HepG2 (cell line): ENCODE results near the gene MPC2. TPM values are rescaled to one million over a fixed set of nuclear protein-coding genes. Genes with fewer than 3 reads are reported as not detected.

ENCODE experiments used
- ATAC-seq: fragments of 200-7000 bp; cut with Tn5 transposase; 3 replicates; pipeline ENCODE4 v1.9.1; 2020; ENCODE audit warnings: mild to moderate bottlenecking, moderate library complexity
- BruUV-seq: library from RNA; stranded (reverse); fragments of 400-500 nt; replicated peaks from 2 replicates; lab custom pipeline; 2021; lab: Mats Ljungman, UMichigan
- CTCF ChIA-PET: fragments of 300-600 bp; formaldehyde crosslinking; extraction: SDS; loops from one replicate; lab custom pipeline; 2021; ENCODE audit warnings: low total read pairs, inconsistent platforms, low intra/inter-chr PET ratio; lab: Yijun Ruan, JAX
- POLR2A ChIA-PET: fragments of 350-600 bp; sonication (Branson Sonifier 250); formaldehyde crosslinking; loops from one replicate; lab custom pipeline; 2020; ENCODE audit warnings: antibody characterized with exemption, inconsistent platforms; lab: Yijun Ruan, JAX
- DNase-seq: peaks from one replicate; pipeline ENCODE4 v3.0.0-alpha.2; 2015; ENCODE audit warnings: low spot score
- FAIRE-seq: peaks from 3 replicates; lab custom pipeline; 2011; peaks lifted over from hg19 to GRCh38; lab: Jason Lieb, UNC
- H2AFZ ChIP-seq: one replicate; pipeline ENCODE4 v1.6.1; 2011; ENCODE audit warnings: low read length, inconsistent platforms
- H3K27ac ChIP-seq: fragments of 300-600 bp; 3 replicates; pipeline ENCODE4 v1.8.0; 2011; ENCODE audit warnings: mixed run types, mild to moderate bottlenecking, mixed read lengths, low read length, inconsistent platforms; ENCODE audit not compliant: insufficient read depth; ENCODE audit errors: extremely low read length
- H3K27me3 ChIP-seq, 2 experiments: fragments of 200-600 bp in 1 of 2; 2 replicates in 1 of 2; 3 replicates in 1 of 2; pipeline versions ENCODE4 v1.6.0 to v1.8.0; 2011; ENCODE audit warnings: low read length in 2 of 2, mild to moderate bottlenecking in 2 of 2, moderate library complexity in 2 of 2, inconsistent platforms in 1 of 2; ENCODE audit not compliant: insufficient read depth in 2 of 2, control insufficient read depth in 1 of 2
- H3K36me3 ChIP-seq, 2 experiments: fragments of 200-600 bp in 1 of 2; replicated peaks in 1 of 2; 2 replicates in 1 of 2; 3 replicates in 1 of 2; pipeline versions ENCODE4 v1.5.1 to v1.8.0; 2011; ENCODE audit warnings: low read length in 2 of 2, inconsistent platforms in 1 of 2; ENCODE audit not compliant: insufficient read depth in 2 of 2, control insufficient read depth in 1 of 2
- H3K4me1 ChIP-seq: 2 replicates; pipeline ENCODE4 v1.5.1; 2012; ENCODE audit warnings: low read length, inconsistent platforms; ENCODE audit not compliant: insufficient read depth
- H3K4me2 ChIP-seq: 2 replicates; pipeline ENCODE4 v1.6.0; 2011; ENCODE audit warnings: low read depth, low read length, inconsistent platforms
- H3K4me3 ChIP-seq, 3 experiments: fragments of 200-600 bp in 1 of 3; sonication (generic), shearing (Covaris generic) in 1 of 3; replicated peaks in 1 of 3; 2 replicates each; pipeline ENCODE4 v1.5.1; 2011 to 2016; ENCODE audit warnings: low read length in 3 of 3, inconsistent platforms in 2 of 3, low read depth in 2 of 3, mild to moderate bottlenecking in 2 of 3, control low read depth in 1 of 3, mixed read lengths in 1 of 3; ENCODE audit not compliant: insufficient read depth in 1 of 3
- H3K79me2 ChIP-seq: one replicate; pipeline ENCODE4 v1.6.1; 2011; ENCODE audit warnings: low read length, inconsistent platforms; ENCODE audit not compliant: insufficient read depth
- H3K9ac ChIP-seq: 2 replicates; pipeline ENCODE4 v1.6.0; 2011; ENCODE audit warnings: mild to moderate bottlenecking, low read depth, low read length, inconsistent platforms; ENCODE audit not compliant: insufficient read depth
- H3K9me3 ChIP-seq: 2 replicates; pipeline ENCODE4 v1.5.1; 2012; ENCODE audit warnings: mild to moderate bottlenecking, low read length
- H4K20me1 ChIP-seq: 2 replicates; pipeline ENCODE4 v1.6.0; 2011; ENCODE audit warnings: inconsistent platforms, mild to moderate bottlenecking, low read length, moderate library complexity; ENCODE audit not compliant: insufficient read depth
- HMG20A ChIP-seq: IDR thresholded peaks from 2 replicates; pipeline ENCODE4 v1.6.1; 2016; ENCODE audit warnings: borderline replicate concordance
- IKZF1 ChIP-seq: fragments of 450-650 bp; IDR thresholded peaks from 2 replicates; pipeline ENCODE4 v1.7.1; 2016
- JDP2 ChIP-seq: sonication (generic); formaldehyde crosslinking; IDR thresholded peaks from 2 replicates; pipeline ENCODE4 v1.8.1; 2022; ENCODE audit warnings: missing genetic modification reagents, borderline replicate concordance
- KLF9 ChIP-seq: IDR thresholded peaks from 2 replicates; pipeline ENCODE4 v1.6.1; 2016; ENCODE audit warnings: low read depth
- NCOA5 ChIP-seq: sonication (generic); formaldehyde crosslinking; IDR thresholded peaks from 2 replicates; pipeline ENCODE4 v1.4.0; 2020; ENCODE audit warnings: missing genetic modification reagents
- NFE2 ChIP-seq: sonication (generic); formaldehyde crosslinking; IDR thresholded peaks from 2 replicates; pipeline ENCODE4 v1.4.0; 2020; ENCODE audit warnings: missing genetic modification reagents
- PAWR ChIP-seq: sonication (generic); formaldehyde crosslinking; IDR thresholded peaks from 2 replicates; pipeline ENCODE4 v1.4.0; 2020; ENCODE audit warnings: missing genetic modification reagents, mild to moderate bottlenecking, borderline replicate concordance
- POLR2AphosphoS5 ChIP-seq: IDR thresholded peaks from 2 replicates; pipeline ENCODE4 v1.6.1; 2012; ENCODE audit warnings: low read depth, low read length
- REXO4 ChIP-seq: sonication (generic); formaldehyde crosslinking; IDR thresholded peaks from 2 replicates; pipeline ENCODE4 v1.8.0; 2022; ENCODE audit warnings: missing genetic modification reagents, mild to moderate bottlenecking, borderline replicate concordance
- SIX4 ChIP-seq: sonication (generic); formaldehyde crosslinking; IDR thresholded peaks from 2 replicates; pipeline ENCODE4 v1.4.0; 2020; ENCODE audit warnings: missing genetic modification reagents
- SP140L ChIP-seq: sonication (generic); formaldehyde crosslinking; IDR thresholded peaks from 2 replicates; pipeline ENCODE4 v1.4.0; 2020; ENCODE audit warnings: missing genetic modification reagents, borderline replicate concordance
- ZNF10 ChIP-seq: sonication (generic); formaldehyde crosslinking; IDR thresholded peaks from 2 replicates; pipeline ENCODE4 v1.4.0; 2020; ENCODE audit warnings: mild to moderate bottlenecking, low read depth, missing genetic modification reagents, borderline replicate concordance
- ZNF225 ChIP-seq: sonication (generic); formaldehyde crosslinking; IDR thresholded peaks from 2 replicates; pipeline ENCODE4 v1.4.0; 2020; ENCODE audit warnings: mild to moderate bottlenecking, missing genetic modification reagents
- ZNF44 ChIP-seq: sonication (generic); formaldehyde crosslinking; IDR thresholded peaks from 2 replicates; pipeline ENCODE4 v1.5.1; 2020; ENCODE audit warnings: mild to moderate bottlenecking, missing genetic modification reagents
- ZNF510 ChIP-seq: sonication (generic); formaldehyde crosslinking; IDR thresholded peaks from 2 replicates; pipeline ENCODE4 v1.4.0; 2020; ENCODE audit warnings: low read depth, mild to moderate bottlenecking, missing genetic modification reagents
- ZNF556 ChIP-seq: sonication (generic); formaldehyde crosslinking; IDR thresholded peaks from 2 replicates; pipeline ENCODE4 v1.4.0; 2020; ENCODE audit warnings: mild to moderate bottlenecking, missing genetic modification reagents, borderline replicate concordance
- in situ Hi-C: cut with HindIII; loops from 2 replicates; pipeline ENCODE4 v1.10.0; 2017; ENCODE audit warnings: low pct_unique_long_range_greater_than_20kb; ENCODE audit not compliant: extremely low pct_ligation_motif_present
- intact Hi-C: fragments of 100-400 bp; cut with micrococcal nuclease; formaldehyde crosslinking; loops from one replicate; pipeline ENCODE4 v1.10.0; 2022; ENCODE audit not compliant: unreplicated experiment
- polyA plus RNA-seq, 8 experiments: library from polyadenylated mRNA; depleted of rRNA in 3 of 8; stranded (reverse) in 7 of 8; unstranded in 1 of 8; fragments of >200 nt; fragmentation: Illumina TruSeq in 4 of 8; extraction: Trizol in 4 of 8; gene quantifications; 2 replicates each; pipeline versions ENCODE4 v1.2.1 to v1.2.3, GENCODE V29; 2011 to 2016; ENCODE audit warnings: low read depth in 4 of 8, missing spikeins in 1 of 8, mixed read lengths in 1 of 8; ENCODE audit not compliant: insufficient read depth in 1 of 8
- total RNA-seq, 5 experiments: library from RNA; depleted of rRNA; stranded (reverse); fragments of >200 nt; fragmentation: Illumina TruSeq; extraction: Trizol; gene quantifications; 2 replicates each; pipeline ENCODE4 v1.2.3, GENCODE V29; 2016; ENCODE audit warnings: low read depth in 1 of 5
- TF ChIP-seq, protein P1 (sequence below): IDR thresholded peaks from 2 replicates; pipeline ENCODE4 v1.6.1; 2018; ENCODE audit warnings: missing genetic modification reagents, mild to moderate bottlenecking, missing compliant biosample characterization
- TF ChIP-seq, protein P2 (sequence below): sonication (generic); formaldehyde crosslinking; IDR thresholded peaks from 2 replicates; pipeline ENCODE4 v1.5.1; 2020; ENCODE audit warnings: mild to moderate bottlenecking, missing genetic modification reagents, borderline replicate concordance
- TF ChIP-seq, protein P3 (sequence below): sonication (generic); formaldehyde crosslinking; IDR thresholded peaks from 2 replicates; pipeline ENCODE4 v1.9.0; 2021; ENCODE audit warnings: missing genetic modification reagents, borderline replicate concordance

Gene MPC2
- total and polyA plus RNA-seq, 2 of the 13 experiments (the other 11 are each of a cell fraction or from before 2014, with no cell fraction given): 38.8 to 136 TPM

DNA sequence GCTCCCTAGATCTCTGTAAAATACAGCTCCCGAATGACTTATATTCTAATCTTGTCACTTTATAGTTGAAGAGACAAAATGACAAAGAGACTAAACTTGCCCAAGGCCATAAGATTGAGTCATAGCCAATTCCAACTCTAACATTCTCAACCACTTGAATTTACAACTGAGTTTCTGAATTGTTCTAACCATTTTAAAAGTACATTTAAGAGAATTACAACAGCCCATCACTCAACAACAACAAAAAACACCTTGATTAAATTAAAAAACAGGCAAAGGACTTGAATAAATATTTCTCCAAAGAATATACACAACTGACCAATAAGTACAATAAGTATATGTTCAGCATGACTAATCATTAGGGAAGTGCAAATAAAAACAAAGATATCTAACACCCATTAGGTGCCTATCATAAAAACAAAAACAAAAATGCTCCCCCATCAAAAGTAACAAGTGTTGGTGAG, 14.2 kb downstream of the MPC2 start (continued):
- TF ChIP-seq PAWR (CRISPR knock-in tag): no peak
- TF ChIP-seq ZNF225 (CRISPR knock-in tag): no peak
- no peak for TF ChIP-seq NFE2 (CRISPR knock-in tag)
- no peak for TF ChIP-seq ZNF44 (CRISPR knock-in tag)
- no peak for TF ChIP-seq POLR2AphosphoS5
- TF ChIP-seq KLF9: no peak
- TF ChIP-seq JDP2 (CRISPR knock-in tag): no peak
- no peak for TF ChIP-seq IKZF1

DNA sequence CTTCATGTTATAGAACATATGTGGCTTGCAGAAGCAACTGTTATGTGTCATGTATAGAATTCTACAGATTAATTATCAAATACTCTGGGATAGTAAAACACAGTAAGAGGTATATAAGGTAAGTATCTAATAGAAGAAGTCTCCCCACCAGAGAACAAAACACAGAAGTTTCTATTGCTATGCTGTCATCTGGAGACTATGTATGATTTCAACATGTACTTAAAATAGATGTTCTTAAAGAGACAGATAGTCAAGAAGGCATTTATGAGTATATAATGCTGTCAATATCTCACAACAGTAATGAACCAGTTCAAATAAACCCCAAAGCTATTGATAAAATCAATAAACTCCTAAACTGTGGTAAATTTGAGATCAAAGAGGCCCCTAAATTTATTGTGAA, 14.8 kb downstream of the MPC2 start:
- H3K36me3 ChIP-seq: no peaks in the 10 kb centered on the region; a peak in 1 of 5 replicates
- DNase-seq (no peak), FAIRE-seq (no peak), ATAC-seq (no peak)
- no peak overlapping the region for H3K9ac ChIP-seq
- in situ Hi-C loops (no loop called here), intact Hi-C loops (no loop called here)
- ChIA-PET POLR2A (interaction anchor here (1.4 kb wide), 1 partner anchor 14 kb away, joined by 3 read pairs; the partner anchor contains the start of gene DCAF6), CTCF (no interaction called here)
- H3K27ac ChIP-seq: no peak overlapping the region
- no peak overlapping the region for H3K4me3 ChIP-seq
- H3K4me1 ChIP-seq: peaks cover 39% of the 10 kb centered on the region
- H3K27me3 ChIP-seq: no peaks in the 10 kb centered on the region
- BruUV-seq: no TSS peak
- H3K9me3 ChIP-seq: no peaks in the 10 kb centered on the region
- H3K79me2 ChIP-seq: peaks cover 23% of the 10 kb centered on the region
- H3K4me2 ChIP-seq: no peak overlapping the region
- H2AFZ ChIP-seq: no peak overlapping the region
- H4K20me1 ChIP-seq: peaks cover 7% of the 10 kb centered on the region; the same call in 1 of the 2 replicates
- TF ChIP-seq SIX4 (CRISPR knock-in tag) (no peak), HMG20A (no peak), ZNF10 (CRISPR knock-in tag) (no peak), ZNF556 (CRISPR knock-in tag) (no peak), NCOA5 (no peak), REXO4 (CRISPR knock-in tag) (no peak), ZNF510 (no peak), SP140L (no peak)
- TF ChIP-seq, protein P1, sequence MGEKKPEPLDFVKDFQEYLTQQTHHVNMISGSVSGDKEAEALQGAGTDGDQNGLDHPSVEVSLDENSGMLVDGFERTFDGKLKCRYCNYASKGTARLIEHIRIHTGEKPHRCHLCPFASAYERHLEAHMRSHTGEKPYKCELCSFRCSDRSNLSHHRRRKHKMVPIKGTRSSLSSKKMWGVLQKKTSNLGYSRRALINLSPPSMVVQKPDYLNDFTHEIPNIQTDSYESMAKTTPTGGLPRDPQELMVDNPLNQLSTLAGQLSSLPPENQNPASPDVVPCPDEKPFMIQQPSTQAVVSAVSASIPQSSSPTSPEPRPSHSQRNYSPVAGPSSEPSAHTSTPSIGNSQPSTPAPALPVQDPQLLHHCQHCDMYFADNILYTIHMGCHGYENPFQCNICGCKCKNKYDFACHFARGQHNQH (CRISPR knock-in tag): no peak
- TF ChIP-seq, protein P2, sequence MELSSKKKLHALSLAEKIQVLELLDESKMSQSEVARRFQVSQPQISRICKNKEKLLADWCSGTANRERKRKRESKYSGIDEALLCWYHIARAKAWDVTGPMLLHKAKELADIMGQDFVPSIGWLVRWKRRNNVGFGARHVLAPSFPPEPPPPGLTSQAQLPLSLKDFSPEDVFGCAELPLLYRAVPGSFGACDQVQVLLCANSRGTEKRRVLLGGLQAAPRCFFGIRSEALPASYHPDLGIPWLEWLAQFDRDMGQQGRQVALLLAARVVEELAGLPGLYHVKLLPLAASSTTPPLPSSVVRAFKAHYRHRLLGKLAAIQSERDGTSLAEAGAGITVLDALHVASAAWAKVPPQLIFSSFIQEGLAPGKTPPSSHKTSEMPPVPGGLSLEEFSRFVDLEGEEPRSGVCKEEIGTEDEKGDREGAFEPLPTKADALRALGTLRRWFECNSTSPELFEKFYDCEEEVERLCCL (CRISPR knock-in tag): no peak
- TF ChIP-seq, protein P3, sequence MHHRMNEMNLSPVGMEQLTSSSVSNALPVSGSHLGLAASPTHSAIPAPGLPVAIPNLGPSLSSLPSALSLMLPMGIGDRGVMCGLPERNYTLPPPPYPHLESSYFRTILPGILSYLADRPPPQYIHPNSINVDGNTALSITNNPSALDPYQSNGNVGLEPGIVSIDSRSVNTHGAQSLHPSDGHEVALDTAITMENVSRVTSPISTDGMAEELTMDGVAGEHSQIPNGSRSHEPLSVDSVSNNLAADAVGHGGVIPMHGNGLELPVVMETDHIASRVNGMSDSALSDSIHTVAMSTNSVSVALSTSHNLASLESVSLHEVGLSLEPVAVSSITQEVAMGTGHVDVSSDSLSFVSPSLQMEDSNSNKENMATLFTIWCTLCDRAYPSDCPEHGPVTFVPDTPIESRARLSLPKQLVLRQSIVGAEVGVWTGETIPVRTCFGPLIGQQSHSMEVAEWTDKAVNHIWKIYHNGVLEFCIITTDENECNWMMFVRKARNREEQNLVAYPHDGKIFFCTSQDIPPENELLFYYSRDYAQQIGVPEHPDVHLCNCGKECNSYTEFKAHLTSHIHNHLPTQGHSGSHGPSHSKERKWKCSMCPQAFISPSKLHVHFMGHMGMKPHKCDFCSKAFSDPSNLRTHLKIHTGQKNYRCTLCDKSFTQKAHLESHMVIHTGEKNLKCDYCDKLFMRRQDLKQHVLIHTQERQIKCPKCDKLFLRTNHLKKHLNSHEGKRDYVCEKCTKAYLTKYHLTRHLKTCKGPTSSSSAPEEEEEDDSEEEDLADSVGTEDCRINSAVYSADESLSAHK (CRISPR knock-in tag): no peak
